ENCODE results near the gene SFMBT1.

- TF ChIP-seq CTCF (IDR thresholded peaks at IDR 0.05) (no peak), POLR2AphosphoS5 (IDR thresholded peaks at IDR 0.05; ENCODE audit: insufficient read depth in 1 of 2, low read depth in 1 of 2) (no peak)
Measured at GRCh38 chr3:52986049-52986448, 59.8 kb downstream of the SFMBT1 start.
